Ishikawa (cell line): ENCODE results near the gene GJA3.
A peak's percentile ranks its signal among the peaks of the same experiment; 100 is the strongest.

Experiments
- CEBPB ChIP-seq: IDR thresholded peaks from 2 replicates; pipeline ENCODE4 v1.6.1; 2012
- CREB1 ChIP-seq: IDR thresholded peaks from 2 replicates; pipeline ENCODE4 v1.6.1; 2012; ENCODE audit warnings: low read depth
- EGR1 ChIP-seq: IDR thresholded peaks from 2 replicates; pipeline ENCODE4 v1.6.1; 2012
- EP300 ChIP-seq: IDR thresholded peaks from 2 replicates; pipeline ENCODE4 v1.6.1; 2012; ENCODE audit warnings: borderline replicate concordance
- FOXM1 ChIP-seq: IDR thresholded peaks from 2 replicates; pipeline ENCODE4 v1.6.1; 2012; ENCODE audit warnings: low read depth, borderline replicate concordance
- NFIC ChIP-seq: IDR thresholded peaks from 2 replicates; pipeline ENCODE4 v1.6.1; 2012
- RAD21 ChIP-seq: IDR thresholded peaks from 2 replicates; pipeline ENCODE4 v1.6.1; 2012; ENCODE audit warnings: low read depth
- TAF1 ChIP-seq: IDR thresholded peaks from 2 replicates; pipeline ENCODE4 v1.6.1; 2012; ENCODE audit warnings: low read depth, mild to moderate bottlenecking
- TCF12 ChIP-seq: IDR thresholded peaks from 2 replicates; pipeline ENCODE4 v1.6.1; 2012; ENCODE audit warnings: low read depth
- TEAD4 ChIP-seq: IDR thresholded peaks from 2 replicates; pipeline ENCODE4 v1.6.1; 2012
- YY1 ChIP-seq: IDR thresholded peaks from 2 replicates; pipeline ENCODE4 v1.6.1; 2012; ENCODE audit warnings: low read depth
- ZBTB7A ChIP-seq: IDR thresholded peaks from 2 replicates; pipeline ENCODE4 v1.6.1; 2012; ENCODE audit warnings: low read depth
- TF ChIP-seq, protein P1 (sequence below): IDR thresholded peaks from 2 replicates; pipeline ENCODE4 v1.6.1; 2012
- TF ChIP-seq, protein P2 (sequence below): IDR thresholded peaks from 2 replicates; pipeline ENCODE4 v1.6.1; 2012; ENCODE audit warnings: low read depth, mild to moderate bottlenecking
- TF ChIP-seq, protein P3 (sequence below): IDR thresholded peaks from 2 replicates; pipeline ENCODE4 v1.6.1; 2012

GJA3 gene

DNA sequence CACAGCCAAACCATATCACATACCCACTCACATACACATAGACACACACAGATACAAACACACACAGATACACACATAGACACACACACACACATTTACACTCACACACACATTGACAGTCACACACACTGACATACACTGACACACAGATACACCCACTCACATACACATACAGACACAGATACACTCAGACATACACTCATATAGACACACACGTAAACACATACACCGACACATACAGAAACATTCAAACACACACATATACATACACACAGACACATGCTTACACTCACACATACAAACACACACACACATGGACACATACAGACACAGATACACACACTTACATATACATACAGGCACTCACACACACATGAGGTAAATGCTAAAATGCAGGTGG is 30.2 kb downstream of the GJA3 start:
- TF ChIP-seq TCF12 = no peak
- no peak for TF ChIP-seq ZBTB7A
- TF ChIP-seq NFIC = no peak
- no peak for TF ChIP-seq FOXM1
- TF ChIP-seq YY1 = no peak
- no peak for TF ChIP-seq EGR1
- TF ChIP-seq CEBPB = no peak

DNA sequence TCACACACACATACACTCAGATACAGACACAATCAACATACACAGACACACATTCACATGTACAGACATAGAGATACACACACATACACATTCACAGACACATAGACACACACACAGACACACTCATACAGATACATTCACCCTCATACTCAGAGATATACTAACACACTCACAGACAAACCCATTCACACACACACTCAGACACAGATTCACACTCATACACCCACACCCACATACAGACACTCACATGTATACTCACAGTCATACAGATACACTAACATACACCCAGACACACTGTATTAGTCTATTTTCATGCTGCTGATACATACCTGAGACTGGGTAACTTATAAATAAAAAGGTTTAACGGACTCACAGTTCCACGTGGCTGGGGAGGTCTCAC is 30.8 kb downstream of the GJA3 start:
- TF ChIP-seq EP300 = no peak
- TF ChIP-seq CREB1 = no peak
- TF ChIP-seq, protein P1, sequence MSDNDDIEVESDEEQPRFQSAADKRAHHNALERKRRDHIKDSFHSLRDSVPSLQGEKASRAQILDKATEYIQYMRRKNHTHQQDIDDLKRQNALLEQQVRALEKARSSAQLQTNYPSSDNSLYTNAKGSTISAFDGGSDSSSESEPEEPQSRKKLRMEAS = no peak
- no peak for TF ChIP-seq FOXM1
- TF ChIP-seq TEAD4 = no peak
- no peak for TF ChIP-seq TCF12
- no peak for TF ChIP-seq NFIC
- TF ChIP-seq RAD21 = no peak
- TF ChIP-seq, protein P2, sequence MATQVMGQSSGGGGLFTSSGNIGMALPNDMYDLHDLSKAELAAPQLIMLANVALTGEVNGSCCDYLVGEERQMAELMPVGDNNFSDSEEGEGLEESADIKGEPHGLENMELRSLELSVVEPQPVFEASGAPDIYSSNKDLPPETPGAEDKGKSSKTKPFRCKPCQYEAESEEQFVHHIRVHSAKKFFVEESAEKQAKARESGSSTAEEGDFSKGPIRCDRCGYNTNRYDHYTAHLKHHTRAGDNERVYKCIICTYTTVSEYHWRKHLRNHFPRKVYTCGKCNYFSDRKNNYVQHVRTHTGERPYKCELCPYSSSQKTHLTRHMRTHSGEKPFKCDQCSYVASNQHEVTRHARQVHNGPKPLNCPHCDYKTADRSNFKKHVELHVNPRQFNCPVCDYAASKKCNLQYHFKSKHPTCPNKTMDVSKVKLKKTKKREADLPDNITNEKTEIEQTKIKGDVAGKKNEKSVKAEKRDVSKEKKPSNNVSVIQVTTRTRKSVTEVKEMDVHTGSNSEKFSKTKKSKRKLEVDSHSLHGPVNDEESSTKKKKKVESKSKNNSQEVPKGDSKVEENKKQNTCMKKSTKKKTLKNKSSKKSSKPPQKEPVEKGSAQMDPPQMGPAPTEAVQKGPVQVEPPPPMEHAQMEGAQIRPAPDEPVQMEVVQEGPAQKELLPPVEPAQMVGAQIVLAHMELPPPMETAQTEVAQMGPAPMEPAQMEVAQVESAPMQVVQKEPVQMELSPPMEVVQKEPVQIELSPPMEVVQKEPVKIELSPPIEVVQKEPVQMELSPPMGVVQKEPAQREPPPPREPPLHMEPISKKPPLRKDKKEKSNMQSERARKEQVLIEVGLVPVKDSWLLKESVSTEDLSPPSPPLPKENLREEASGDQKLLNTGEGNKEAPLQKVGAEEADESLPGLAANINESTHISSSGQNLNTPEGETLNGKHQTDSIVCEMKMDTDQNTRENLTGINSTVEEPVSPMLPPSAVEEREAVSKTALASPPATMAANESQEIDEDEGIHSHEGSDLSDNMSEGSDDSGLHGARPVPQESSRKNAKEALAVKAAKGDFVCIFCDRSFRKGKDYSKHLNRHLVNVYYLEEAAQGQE = no peak
- TF ChIP-seq TAF1 = no peak

DNA sequence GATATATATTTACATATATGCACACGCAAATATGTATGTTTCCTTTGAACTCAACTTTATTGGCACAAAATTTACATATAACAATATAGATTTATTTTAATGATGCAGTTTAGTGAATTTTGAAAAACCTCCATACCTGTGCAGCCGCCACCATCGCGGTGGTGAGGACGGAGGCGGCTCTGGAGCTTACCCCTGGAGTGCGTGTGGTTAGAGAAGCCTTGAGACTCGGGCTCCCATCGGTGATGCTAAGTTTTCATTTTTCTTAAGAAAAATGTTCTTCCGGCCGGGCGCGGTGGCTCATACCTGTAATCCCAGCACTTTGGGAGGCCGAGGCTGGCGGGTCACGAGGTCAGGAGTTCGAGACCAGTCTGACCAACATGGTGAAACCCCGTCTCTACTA is 31.8 kb downstream of the GJA3 start:
- TF ChIP-seq, protein P1 = no peak
- TF ChIP-seq CEBPB (no peak), TAF1 (no peak), RAD21 (no peak), YY1 (no peak), EP300 (no peak), ZBTB7A (no peak), NFIC (no peak), FOXM1 (no peak), CREB1 (no peak), TEAD4 (no peak), TCF12 (no peak)
- TF ChIP-seq, protein P2 = no peak

DNA sequence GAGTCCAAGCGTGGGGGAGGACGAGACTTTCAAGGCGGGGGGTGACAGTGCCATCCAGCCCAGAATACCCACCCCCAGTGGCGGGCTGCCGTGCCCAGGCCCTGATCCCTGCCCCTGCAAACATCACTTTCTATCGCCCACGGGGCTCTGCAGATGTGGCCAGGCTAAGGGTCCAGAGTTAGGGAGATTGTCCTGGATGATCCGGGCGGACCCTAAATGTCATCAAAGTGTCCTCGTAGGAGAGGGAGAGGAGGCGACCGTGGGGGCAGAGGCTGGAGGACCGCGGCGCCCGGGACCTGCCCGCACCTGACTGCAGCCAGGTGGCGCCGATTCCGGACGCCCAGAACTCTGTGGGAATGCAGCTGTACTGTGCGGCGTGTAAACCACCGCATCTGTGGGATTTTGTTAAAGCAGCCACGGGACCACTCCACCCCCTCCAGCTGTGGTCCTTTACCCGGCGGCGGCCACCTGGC is 32.4 kb downstream of the GJA3 start:
- TF ChIP-seq CEBPB (no peak), TAF1 (no peak), RAD21 (peak; percentile 16; the same call in 1 of the 2 replicates)

DNA sequence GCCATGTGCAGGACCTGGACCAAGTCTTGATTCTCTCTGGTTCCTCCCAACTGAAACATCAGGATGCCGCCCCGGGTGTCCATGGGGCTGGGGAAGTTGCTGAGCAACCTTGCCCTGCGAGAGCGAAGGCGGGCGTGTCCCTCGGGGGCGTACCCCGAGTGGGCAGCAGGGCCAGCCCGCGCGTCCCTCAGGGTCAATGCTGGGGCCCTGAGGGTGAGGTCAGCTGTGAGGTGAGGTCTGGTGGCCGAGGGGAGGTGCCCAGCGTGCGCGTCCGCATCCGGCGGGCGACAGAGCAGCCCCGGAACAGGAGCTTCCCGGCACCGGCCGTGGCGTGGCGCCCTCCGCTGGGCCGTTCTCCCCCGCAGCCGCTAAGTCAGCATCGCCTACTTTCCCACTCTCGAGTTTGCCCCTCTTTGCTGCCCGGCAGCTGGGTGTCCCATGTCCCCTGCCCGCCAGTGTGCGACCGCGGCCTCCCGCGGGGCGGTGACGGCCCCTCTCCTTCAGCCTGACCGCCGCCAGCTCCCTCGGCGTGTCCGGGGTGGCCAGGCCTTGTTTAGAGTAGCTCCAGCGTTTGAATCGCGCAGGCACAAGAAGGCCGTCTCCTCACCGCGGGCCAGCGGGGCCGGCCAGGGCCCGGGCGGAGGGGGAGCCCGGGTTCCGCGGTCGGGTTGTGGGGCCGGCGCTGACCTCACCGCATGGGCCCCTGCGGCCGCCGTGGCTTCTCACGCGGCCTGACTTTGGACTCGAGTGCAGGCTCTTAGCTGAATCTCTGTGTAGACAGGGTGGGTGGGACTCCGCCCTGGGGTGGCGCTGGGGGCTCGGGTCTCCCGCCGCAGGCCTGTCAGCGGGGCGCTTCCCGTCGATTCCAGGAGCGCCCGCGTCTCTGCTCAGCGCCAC is 33.0 kb downstream of the GJA3 start:
- TF ChIP-seq NFIC (0 out of 2 replicates have a peak, but pooled peaks have one; percentile 3), EGR1 (peak; percentile 23; the same call in 1 of the 2 replicates), ZBTB7A (no peak), RAD21 (peak; percentile 41; the same call in 1 of the 2 replicates), CEBPB (no peak), CREB1 (no peak), TCF12 (no peak; the same call in 1 of the 2 replicates), EP300 (0 out of 2 replicates have a peak, but pooled peaks have one; percentile 15), FOXM1 (peak; percentile 10), TEAD4 (no peak), TAF1 (no peak; the same call in 1 of the 2 replicates), YY1 (no peak; the same call in 1 of the 2 replicates)
- TF ChIP-seq, protein P1 = peak; percentile 66
- TF ChIP-seq, protein P2 = no peak
- TF ChIP-seq, protein P3, sequence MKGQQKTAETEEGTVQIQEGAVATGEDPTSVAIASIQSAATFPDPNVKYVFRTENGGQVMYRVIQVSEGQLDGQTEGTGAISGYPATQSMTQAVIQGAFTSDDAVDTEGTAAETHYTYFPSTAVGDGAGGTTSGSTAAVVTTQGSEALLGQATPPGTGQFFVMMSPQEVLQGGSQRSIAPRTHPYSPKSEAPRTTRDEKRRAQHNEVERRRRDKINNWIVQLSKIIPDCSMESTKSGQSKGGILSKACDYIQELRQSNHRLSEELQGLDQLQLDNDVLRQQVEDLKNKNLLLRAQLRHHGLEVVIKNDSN = no peak
